ENCODE data around the gene GABRB2.

GRCh38 chr5:161566081-161566480 is 19.6 kb upstream of the GABRB2 start:
- TF ChIP-seq, protein P1, sequence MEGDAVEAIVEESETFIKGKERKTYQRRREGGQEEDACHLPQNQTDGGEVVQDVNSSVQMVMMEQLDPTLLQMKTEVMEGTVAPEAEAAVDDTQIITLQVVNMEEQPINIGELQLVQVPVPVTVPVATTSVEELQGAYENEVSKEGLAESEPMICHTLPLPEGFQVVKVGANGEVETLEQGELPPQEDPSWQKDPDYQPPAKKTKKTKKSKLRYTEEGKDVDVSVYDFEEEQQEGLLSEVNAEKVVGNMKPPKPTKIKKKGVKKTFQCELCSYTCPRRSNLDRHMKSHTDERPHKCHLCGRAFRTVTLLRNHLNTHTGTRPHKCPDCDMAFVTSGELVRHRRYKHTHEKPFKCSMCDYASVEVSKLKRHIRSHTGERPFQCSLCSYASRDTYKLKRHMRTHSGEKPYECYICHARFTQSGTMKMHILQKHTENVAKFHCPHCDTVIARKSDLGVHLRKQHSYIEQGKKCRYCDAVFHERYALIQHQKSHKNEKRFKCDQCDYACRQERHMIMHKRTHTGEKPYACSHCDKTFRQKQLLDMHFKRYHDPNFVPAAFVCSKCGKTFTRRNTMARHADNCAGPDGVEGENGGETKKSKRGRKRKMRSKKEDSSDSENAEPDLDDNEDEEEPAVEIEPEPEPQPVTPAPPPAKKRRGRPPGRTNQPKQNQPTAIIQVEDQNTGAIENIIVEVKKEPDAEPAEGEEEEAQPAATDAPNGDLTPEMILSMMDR (IDR thresholded peaks at IDR 0.05; ENCODE audit: borderline replicate concordance, extremely low read depth, low read length, poor library complexity, severe bottlenecking), result no peak
- no peak for TF ChIP-seq EZH2 (IDR thresholded peaks at IDR 0.05; ENCODE audit: borderline replicate concordance, low read depth, low read length, severe bottlenecking)
